Renal cortex interstitium (tissue), 11 donors: ENCODE results near the gene GALNT2. TPM values are rescaled to one million over a fixed set of nuclear protein-coding genes. Genes with fewer than 3 reads are reported as not detected.

ENCODE experiments used
- DNase-seq, 11 donors: peaks; one replicate each; pipeline ENCODE4 v3.0.0-alpha.2; 2013; ENCODE audit warnings: low read depth in 9 of 11, low spot score in 4 of 11; ENCODE audit errors: extremely low read depth in 1 of 11
- polyA plus RNA-seq, 3 donors: library from polyadenylated mRNA; unstranded; fragments of 120-200 nt; gene quantifications; one replicate each; pipeline ENCODE4 v1.2.1, GENCODE V29; 2013; ENCODE audit not compliant: insufficient read length in 3 of 3

GALNT2 gene
- polyA plus RNA-seq, 3 donors: 57.1 to 65.1 (median 59.2) TPM

DNA sequence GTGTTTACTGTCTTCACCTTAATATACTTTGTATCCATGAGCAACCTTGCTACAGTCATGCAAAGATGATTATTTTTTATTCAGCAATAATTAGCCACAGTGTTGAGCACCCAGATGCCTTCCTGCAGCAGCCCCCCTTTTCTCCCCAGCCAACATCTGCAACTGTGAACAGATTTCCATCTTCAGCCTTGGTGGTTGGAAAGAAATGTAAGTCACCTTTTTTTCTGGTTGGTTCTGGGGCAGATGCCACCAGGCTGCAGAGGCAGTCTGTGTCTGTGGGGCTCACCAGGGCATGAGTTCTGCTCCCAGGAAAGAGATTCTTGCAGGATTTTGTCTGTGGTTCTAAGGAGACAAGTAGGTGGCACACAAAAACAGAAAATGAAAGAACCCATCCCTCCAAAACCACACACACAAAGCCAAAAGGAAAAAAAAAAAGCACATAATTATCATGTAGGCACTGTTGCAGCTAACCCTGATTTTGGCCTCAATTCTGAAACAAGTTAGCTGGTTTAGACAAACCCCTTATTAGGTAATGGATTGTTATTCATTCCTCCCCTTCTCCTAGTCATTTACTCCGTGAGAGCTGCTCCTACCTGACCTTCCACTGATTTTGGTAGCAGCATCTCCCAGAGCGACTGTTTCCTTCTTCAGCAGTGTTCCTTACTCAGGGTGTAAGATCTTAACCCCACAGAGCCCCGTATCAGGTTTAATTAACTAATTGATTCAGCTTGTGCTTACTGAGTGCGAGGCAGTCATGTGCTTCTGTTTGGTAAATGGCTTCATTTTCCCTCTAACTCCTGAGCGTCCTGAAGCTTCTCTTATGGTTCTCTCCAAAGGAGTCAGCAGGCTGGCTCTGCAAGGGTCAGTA is 36.5 kb downstream of the GALNT2 start:
- DNase-seq: no peak

DNA sequence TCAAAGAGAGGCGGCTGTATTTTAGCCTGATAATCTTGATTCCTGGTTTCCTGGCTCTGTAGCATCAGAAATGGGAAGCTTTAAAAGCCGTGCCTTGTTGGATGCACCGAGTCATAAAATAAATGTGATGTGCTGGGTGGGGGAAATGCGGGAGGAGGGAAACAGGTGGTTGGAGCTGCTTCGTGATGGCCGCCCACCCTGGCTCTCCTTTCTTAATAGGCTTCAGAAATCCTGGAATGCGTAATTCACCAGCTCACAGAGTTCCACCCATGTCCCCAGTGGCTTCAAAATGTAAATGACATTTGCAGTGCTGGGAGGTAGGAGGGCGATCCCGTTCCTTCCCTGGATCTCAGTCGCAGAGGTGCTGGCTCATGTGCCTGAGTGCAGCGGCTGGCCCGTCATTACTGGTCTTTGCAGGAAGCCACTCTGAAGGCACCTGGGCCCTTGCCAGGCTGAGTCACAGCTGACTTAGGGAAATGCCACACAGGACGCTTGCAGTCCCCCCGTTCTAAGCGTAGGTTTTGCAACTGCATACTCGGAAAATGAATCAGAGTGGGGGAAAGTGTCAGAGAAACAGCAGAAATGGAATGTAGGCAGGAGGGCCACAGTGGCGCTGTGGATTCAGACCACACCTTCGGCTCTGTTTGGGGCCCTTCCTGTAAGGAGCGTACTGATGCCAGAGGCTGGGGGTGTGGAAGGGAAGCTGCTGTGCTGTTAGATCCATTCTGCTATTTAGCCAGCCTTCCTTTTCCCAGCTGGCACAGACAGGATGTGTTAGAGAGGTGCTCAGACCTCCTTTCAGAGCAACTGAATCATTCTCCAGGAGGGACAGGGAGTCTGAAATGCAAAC is 37.6 kb downstream of the GALNT2 start:
- peak in 2 of 11 donors; percentile 30 to 66 for DNase-seq

- DNase-seq: no peak
Measured at GRCh38 chr1:230105245-230105753, 38.3 kb downstream of the GALNT2 start.

DNA sequence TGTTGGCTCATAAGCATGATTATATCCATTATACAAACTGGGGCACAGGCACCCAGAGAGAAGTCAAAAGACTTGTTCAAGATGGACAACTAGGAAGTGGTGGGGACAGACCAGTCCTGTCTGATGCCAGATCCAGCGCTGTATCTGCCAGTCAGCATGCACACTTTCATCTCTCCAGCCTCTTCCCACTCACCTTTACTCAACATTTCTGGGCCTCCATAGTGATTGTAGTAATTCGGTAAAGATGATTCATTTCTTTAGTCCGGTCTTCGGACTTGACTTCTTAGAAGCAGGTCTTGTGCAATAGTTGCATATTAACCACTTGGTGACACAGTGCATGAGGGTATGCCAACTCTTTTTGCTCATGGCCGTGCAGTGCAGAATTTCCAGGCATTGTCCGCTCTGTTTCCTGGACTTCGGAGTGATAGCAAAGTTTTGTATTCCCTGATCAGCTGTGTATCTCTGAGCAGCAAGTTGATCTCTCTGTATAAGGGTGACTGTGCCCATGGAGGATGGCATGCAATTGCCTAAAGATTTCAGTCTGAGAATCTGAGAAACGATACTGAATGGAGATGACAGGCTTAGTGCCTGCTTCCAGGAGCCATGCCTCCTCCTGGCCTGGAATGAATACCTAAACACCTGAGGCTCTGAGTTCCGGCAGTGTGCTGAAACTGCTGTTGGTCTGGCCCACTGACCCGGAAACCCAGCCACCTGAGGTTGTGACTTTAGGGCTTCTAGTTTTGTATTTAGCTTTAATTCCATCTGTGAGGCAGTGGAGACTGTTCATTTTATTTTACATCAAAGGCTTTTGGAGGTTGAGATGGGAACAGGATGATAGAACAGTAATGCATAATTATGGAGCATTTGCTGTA is 39.0 kb downstream of the GALNT2 start:
- DNase-seq: no peak

DNA sequence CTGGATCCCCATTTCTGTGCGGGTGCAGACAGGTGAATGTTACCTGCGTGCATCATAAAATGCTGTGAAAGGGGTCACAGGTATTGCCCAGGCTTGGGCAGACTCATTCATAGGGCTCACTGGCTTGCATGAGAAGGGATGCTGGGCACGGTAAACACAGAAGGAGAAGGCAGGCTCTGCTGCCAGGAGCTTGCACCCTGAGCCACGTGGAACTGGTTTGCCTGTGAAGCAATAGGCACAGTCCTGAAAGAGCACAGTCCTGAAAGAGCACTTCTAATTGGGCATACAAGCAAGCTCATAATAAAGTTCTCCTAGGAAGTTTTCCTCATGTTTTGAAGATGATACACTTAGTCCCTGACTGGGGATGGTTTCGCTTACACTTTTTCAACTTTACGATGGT is 40.9 kb downstream of the GALNT2 start:
- DNase-seq: no peak

DNA sequence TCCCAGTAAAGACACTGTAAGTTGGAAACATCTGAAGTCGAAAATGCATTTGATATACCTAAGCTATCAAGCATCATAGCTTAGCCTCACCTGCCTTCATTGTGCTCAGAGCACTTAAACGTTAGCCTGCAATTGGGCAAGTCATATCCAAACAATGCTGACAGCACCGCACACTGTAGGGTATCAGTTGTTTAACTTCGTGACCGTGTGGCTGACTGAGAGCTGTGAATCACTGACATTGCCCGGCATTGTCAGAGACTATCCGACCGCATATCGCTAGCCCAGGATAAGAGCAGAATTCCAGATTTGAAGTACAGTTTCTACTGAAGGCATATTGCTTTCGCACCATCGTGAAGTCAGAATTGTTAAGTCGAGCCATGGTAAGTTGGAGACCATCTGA is 41.5 kb downstream of the GALNT2 start:
- no peak for DNase-seq

DNA sequence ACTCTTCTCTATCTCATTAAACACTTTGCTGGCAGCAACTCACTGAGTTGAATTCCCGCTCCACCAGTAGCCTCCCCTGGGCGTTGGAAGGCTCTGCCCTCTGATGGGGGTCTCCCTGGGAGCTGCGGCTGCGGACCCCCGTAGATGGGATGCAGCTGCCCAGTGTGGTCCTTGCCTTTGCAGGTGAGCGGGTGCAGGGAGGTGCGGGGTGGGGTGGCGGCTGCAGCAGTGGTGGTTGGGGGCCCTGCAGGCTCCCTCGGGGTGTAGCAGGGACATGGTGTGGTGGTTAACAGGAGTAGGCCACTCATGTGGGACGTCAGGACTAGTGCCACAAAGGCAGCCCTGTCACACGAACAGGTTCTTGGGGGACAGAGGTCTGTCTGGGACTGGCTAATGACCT is 42.0 kb downstream of the GALNT2 start:
- no peak for DNase-seq

DNA sequence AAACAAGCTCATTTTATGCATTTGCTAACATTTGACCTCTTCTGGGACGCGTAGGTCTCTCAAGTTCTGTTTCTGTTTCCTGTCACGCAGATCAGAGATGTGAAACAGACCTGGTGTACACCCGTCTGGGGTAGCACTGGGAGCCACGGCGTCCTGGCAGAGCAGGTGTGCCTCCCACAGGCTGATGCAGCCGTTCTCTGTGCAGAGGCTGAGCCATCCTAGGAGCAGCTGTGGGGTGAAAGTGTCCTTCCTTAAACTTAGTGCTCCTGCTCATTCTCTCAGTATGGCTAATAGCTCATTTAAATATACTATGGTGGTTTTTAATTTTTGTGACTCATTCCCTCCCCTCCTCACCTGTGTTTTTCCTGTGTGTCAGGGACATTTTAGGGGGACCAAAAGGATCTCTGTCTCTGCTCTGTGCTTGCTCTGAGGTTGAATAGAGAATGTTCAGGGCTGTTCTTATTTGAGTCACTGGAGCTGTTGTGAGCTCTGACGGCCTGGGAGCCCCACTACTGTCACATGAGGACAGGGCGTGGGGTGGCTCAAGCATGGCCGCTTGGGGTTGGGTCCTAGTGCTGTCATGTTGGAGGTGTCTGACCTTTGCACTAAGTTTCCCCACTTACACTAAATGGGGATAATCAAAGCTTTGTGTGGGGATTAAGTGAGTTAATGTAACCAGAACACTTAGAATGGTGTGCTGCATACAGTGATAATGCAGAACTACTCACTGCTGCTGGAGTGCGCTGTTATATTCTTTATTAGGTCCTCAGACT is 43.0 kb downstream of the GALNT2 start:
- DNase-seq: no peak

DNA sequence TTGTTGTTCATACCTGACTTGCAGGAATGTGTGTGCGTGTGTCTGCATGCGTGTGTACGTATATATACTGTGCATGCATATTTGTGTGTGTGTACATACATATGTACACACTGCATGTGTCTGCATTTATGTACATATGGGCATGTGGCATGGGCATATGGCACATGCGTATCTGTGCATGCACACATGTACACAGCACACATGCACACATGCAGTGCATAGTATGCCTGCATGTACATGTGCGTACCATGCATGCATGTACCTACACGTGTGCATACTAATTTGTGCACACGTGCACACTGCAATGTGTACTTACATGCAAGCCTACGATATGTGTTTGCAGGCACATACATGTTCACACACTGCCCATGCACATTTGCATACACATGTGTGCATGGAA is 43.9 kb downstream of the GALNT2 start:
- DNase-seq: no peak

DNA sequence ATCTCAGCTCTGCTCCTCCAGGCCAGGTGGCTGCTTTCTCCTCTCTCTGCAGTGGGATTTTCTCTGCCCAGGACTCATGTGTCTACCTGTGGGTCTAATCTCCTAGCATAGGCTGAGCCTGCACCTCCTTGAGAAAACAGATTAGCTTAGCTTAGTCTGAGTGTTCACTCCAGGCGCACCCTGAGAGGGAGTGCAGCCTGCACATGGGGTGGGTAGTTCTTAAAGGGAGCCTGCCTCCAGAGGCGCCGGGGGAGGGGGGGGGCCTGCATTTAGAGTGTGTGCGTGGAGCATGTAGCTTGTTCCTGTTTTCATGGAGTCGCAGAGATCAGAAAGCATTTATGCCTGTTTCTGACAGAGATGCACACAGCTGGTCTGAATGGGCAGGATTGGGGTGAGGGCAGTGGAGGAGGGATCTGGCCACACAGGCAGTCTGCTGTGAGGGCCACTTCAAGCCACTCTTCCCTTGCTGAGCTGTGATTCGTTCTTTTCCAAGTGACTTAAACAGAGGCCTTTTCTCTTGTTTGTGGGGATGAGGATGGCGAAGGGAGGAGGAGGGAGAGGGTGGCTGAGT is 45.2 kb downstream of the GALNT2 start:
- no peak for DNase-seq

GRCh38 chr1:230112782-230113181 is 45.7 kb downstream of the GALNT2 start:
- DNase-seq: no peak

GRCh38 chr1:230113235-230113592 is 46.2 kb downstream of the GALNT2 start:
- DNase-seq: no peak

DNA sequence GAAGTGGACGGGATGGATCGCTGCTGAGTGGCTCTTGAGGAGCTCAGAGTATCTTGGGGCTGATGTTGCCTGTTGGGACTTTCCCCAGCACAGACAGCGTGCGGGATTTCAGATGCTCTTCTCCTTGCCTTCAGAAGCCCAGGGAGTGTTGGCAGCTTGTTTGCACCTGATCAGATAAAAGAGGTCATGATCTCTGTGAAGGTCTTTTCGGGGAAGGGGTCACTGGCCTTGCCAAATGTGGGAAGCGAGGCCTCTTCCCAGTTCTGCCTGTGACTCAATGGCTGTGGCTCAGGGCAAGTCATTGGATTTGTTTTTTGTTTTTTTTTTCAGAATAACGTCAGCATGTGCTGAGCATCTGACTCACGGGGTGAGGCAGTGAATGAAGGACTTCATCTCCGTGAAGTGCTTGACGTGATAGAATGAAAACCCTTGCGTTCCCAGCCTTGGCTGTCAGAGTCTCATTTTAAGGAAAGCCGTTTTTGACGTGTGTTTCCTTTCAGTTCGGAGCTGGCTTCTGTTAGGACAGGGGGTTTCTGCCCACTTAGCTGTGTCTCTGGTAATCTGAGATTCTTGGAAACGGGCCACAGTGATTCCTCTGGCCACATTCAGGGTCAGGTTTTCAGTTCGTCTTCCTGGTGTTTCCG is 46.7 kb downstream of the GALNT2 start:
- no peak for DNase-seq

- DNase-seq: no peak
Measured at GRCh38 chr1:230114237-230114651, 47.2 kb downstream of the GALNT2 start.

GRCh38 chr1:230117694-230118093 is 50.7 kb downstream of the GALNT2 start:
- DNase-seq: no peak

- no peak for DNase-seq
Measured at GRCh38 chr1:230119340-230119739, 52.3 kb downstream of the GALNT2 start.

DNA sequence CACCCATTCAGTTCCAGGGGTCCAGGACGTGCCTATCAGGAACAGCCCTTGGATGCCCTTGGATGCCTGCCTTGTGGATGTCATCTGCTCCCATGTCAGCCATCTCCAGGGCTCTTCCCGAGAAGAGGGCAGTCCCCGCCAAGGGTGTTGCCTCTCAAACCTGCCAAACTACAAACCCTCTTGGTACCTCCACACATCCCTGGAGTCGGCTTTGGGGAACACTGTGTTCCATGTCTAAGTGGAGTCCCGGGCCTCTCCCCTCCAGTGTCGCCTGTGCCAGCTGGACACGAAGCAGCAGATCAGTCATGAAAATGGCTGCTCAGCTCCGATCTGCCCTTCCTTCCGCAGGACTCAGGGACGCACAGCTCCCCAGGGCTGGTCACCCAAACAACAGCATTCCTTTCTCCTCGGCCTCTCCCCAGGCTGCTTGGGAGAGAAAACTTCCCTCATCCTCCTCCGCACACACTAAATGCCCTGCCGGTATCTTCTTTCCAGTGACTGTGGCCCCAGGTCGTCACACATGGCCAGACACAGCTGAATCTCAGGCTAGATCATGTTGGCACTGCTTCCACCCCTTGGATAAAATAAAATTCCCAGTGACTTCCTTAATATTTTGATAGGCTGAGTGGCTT is 53.4 kb downstream of the GALNT2 start:
- DNase-seq: peak in 2 of 11 donors; percentile 63 to 66
